Left lung (tissue), 10 donors: ENCODE data around the gene PPIG. TPM values are rescaled to one million over a fixed set of nuclear protein-coding genes. Genes with fewer than 3 reads are reported as not detected.
"Not testable (repeated sequence)": the region's sequence is repeated elsewhere in the genome, so short reads cannot be mapped to it uniquely, and the experiment has no call there.

Experiments used
- ATAC-seq: fragments of 200-7000 bp; cut with Tn5 transposase; one replicate; pipeline ENCODE4 v1.9.1; 2020; ENCODE audit warnings: moderate library complexity
- DNase-seq, 4 donors: peaks; one replicate each; pipeline ENCODE4 v3.0.0-alpha.2; 2013 to 2020
- H3K27ac ChIP-seq, 2 donors: fragments of 200-600 bp; sonication (generic) in 1 of 2; one replicate each; pipeline versions ENCODE4 v1.5.0 to v1.8.0; 2020 to 2021
- H3K27me3 ChIP-seq, 2 donors: fragments of 200-600 bp; sonication (generic) in 1 of 2; one replicate each; pipeline versions ENCODE4 v1.5.0 to v1.8.0; 2020 to 2021
- H3K36me3 ChIP-seq, 2 donors: fragments of 200-600 bp; sonication (generic) in 1 of 2; one replicate each; pipeline versions ENCODE4 v1.5.0 to v1.8.0; 2020 to 2021
- H3K4me1 ChIP-seq, 2 donors: fragments of 200-600 bp; one replicate each; pipeline ENCODE4 v1.8.0; 2021
- H3K4me3 ChIP-seq, 2 donors: fragments of 200-600 bp; sonication (generic) in 1 of 2; one replicate each; pipeline versions ENCODE4 v1.5.0 to v1.8.0; 2020 to 2021; ENCODE audit warnings: mild to moderate bottlenecking in 1 of 2
- H3K9me3 ChIP-seq, 2 donors: fragments of 200-600 bp; sonication (generic) in 1 of 2; one replicate each; pipeline versions ENCODE4 v1.5.0 to v1.8.0; 2020 to 2021
- intact Hi-C, 2 donors: fragments of 100-400 bp; cut with DNase I; formaldehyde crosslinking; loops; one replicate each; pipeline versions ENCODE4 v1.11.2 to v1.14.2; 2022
- polyA plus RNA-seq, 6 donors: library from polyadenylated mRNA; unstranded; fragments of 120-200 nt; gene quantifications; one replicate each; pipeline ENCODE4 v1.2.1, GENCODE V29; 2013; ENCODE audit not compliant: insufficient read length in 6 of 6
- total RNA-seq, 2 donors: library from RNA; stranded (reverse); fragmentation: NEBNext Ultra II Directional; extraction: Animal tissue kit (Norgen Biotek cat#: 25700); gene quantifications; one replicate each; pipeline ENCODE4 v1.2.1, GENCODE V29; 2021
- TF ChIP-seq, protein P1 (sequence below), 2 donors: fragments of 200-600 bp; sonication (generic) in 1 of 2; IDR thresholded peaks; one replicate each; pipeline versions ENCODE4 v1.5.0 to v1.8.0; 2021; ENCODE audit warnings: antibody characterized with exemption in 2 of 2
- donor health status: DM: no; HTN: yes; CAD: no.
- donor health status: DM: no; HTN: no; CAD: no.

Gene PPIG
- total and polyA plus RNA-seq, 8 donors: 40.8 to 102 (median 85.2) TPM

DNA sequence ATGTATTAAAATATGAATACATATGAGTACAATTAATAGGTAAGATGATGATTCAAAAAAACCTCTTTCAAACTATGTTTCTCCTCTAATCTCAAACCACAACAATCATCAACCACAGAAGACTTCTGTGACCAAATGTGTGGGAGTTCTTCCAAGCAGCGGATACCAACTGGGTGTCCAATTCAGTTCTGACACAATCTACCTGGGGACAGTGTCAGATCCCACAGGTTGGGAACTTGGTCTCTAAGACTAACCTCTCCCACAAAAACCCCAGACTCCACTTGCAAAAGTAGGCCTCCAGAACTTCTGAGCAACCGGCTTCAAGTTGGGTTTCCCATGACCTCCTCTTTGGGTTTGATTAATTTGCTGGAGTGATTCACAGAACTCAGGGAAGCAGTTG lies 37.4 kb upstream of the PPIG start:
- no peak for DNase-seq
- ATAC-seq: no peak
- Histone ChIP-seq H3K9me3 (no peaks in the 10 kb centered on the region), H3K4me1 (no peaks in the 10 kb centered on the region), H3K36me3 (peaks cover 0 to 38% of the 10 kb centered on the region in 2 donors), H3K27ac (no peak overlapping the region), H3K4me3 (no peak overlapping the region), H3K27me3 (no peaks in the 10 kb centered on the region)
- TF ChIP-seq, protein P1, sequence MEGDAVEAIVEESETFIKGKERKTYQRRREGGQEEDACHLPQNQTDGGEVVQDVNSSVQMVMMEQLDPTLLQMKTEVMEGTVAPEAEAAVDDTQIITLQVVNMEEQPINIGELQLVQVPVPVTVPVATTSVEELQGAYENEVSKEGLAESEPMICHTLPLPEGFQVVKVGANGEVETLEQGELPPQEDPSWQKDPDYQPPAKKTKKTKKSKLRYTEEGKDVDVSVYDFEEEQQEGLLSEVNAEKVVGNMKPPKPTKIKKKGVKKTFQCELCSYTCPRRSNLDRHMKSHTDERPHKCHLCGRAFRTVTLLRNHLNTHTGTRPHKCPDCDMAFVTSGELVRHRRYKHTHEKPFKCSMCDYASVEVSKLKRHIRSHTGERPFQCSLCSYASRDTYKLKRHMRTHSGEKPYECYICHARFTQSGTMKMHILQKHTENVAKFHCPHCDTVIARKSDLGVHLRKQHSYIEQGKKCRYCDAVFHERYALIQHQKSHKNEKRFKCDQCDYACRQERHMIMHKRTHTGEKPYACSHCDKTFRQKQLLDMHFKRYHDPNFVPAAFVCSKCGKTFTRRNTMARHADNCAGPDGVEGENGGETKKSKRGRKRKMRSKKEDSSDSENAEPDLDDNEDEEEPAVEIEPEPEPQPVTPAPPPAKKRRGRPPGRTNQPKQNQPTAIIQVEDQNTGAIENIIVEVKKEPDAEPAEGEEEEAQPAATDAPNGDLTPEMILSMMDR (IDR thresholded peaks at IDR 0.05): no peak
- intact Hi-C loops: no loop called here

DNA sequence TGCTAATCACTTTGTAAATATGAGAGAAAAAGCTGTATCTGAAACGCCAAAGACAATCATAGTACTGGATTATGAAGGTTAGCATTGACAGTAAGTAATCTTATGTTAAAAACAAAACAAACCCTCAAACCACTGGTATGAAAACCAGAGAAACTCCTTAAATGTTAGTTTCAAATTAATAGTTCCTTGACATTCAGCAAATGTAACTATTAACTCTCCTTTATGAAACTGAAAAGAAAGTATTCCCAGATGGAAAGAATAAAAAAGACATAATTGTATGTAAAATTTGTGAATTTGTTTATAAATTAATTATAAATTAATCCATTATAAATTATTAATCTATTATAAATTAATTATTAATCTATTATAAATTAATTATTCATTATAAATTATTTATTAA lies 22.8 kb upstream of the PPIG start:
- ATAC-seq: no peak
- TF ChIP-seq, protein P1 (IDR thresholded peaks at IDR 0.05): no peak
- Histone ChIP-seq H3K4me1 (no peaks in the 10 kb centered on the region), H3K27ac (no peak overlapping the region), H3K4me3 (no peak overlapping the region), H3K36me3 (peaks cover 0 to 37% of the 10 kb centered on the region in 2 donors), H3K9me3 (no peaks in the 10 kb centered on the region), H3K27me3 (no peaks in the 10 kb centered on the region)
- DNase-seq: no peak
- intact Hi-C loops: no loop called here

DNA sequence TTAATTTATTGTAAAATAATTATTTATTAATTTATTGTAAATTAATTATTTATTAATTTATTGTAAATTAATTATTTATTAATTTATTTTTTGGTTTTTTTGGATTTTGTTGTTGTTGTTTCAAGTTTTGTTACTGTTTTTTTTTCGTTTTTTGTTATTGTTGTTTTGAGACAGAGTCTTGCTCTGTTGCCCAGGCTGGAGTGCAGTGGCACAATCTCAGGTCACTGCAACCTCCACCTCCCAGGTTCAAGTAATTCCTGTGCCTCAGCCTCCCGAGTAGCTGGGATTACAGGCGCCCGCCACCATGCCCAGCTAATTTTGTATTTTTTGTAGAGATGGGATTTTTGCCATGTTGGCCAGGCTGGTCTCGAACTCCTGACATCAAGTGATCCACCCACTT lies 22.1 kb upstream of the PPIG start:
- intact Hi-C loops, H3K27me3 ChIP-seq, H3K4me1 ChIP-seq, DNase-seq, ATAC-seq, H3K9me3 ChIP-seq, H3K27ac ChIP-seq, H3K4me3 ChIP-seq: not testable (repeated sequence)
- peaks cover 0 to 37% of the 10 kb centered on the region in 2 donors for H3K36me3 ChIP-seq

DNA sequence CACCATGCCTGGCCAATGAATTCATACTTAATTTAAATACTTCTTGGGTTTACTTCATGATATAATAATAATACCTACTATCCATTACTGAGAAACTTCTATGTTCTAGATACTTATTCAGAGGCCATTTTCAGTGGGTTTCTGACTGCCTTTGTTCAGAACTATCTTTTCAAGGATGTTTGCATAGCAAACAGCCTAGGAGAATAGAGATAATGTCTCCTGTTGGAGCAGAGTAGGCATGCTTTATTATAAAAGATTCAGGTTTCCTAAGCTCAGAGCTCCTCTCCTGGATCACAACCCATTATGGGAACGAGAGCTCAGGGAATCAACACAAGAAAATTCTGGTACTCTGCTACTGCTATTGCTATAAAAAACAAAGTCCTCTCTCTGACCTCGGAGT lies 21.6 kb upstream of the PPIG start:
- Histone ChIP-seq H3K9me3 (no peaks in the 10 kb centered on the region), H3K27me3 (no peaks in the 10 kb centered on the region), H3K27ac (no peak overlapping the region), H3K36me3 (peaks cover 0 to 37% of the 10 kb centered on the region in 2 donors), H3K4me1 (no peaks in the 10 kb centered on the region), H3K4me3 (no peak overlapping the region)
- DNase-seq (no peak), ATAC-seq (no peak)
- intact Hi-C loops: no loop called here
- TF ChIP-seq, protein P1 (IDR thresholded peaks at IDR 0.05): no peak

DNA sequence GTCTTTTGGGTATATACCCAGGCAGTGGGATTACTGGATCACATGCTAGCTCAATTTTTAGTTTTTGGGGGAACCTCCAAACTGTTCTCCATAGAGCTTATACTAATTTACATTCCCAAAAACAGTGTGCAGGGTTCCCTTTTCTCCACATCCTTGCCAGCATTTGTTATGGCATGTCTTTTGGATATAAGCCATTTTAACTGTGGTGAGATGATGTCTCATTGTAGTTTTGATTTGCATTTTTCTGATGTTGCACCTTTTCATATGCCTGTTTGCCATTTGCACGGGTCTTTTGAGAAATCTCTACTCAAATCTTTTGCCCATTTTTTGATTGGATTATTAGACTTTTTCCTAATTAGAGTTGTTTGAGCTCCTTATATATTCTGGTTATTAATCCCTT lies 18.5 kb upstream of the PPIG start:
- intact Hi-C loops: no loop called here
- H3K4me3 ChIP-seq: no peak overlapping the region
- no peak overlapping the region for H3K27ac ChIP-seq
- ATAC-seq (no peak), DNase-seq (no peak)
- no peaks in the 10 kb centered on the region for H3K27me3 ChIP-seq
- TF ChIP-seq, protein P1 (IDR thresholded peaks at IDR 0.05): no peak
- H3K9me3 ChIP-seq: no peaks in the 10 kb centered on the region
- peaks cover 0 to 7% of the 10 kb centered on the region in 2 donors for H3K4me1 ChIP-seq
- peaks cover 0 to 22% of the 10 kb centered on the region in 2 donors for H3K36me3 ChIP-seq

DNA sequence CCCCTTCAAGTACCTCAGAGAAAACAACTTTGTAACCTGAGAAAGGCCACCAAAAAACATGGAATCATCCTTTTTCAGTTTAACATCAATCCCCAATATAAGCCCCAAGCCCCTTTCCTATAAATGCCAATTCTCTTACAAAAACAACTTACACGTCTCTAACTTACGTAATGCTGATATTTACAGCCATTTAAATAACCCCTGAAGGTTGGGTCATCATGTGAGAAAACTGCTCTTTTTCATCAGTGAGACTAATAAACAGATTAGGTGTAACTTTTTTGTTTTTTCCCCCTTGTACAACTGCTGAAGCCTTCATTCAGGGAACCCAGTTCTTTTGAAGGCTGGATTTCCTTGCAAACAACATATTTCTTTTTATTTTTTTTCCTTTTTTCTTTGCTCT lies 14.2 kb upstream of the PPIG start:
- Histone ChIP-seq H3K36me3 (peaks cover 0 to 18% of the 10 kb centered on the region in 2 donors), H3K4me1 (peaks cover 0 to 31% of the 10 kb centered on the region in 2 donors), H3K27ac (no peak overlapping the region), H3K27me3 (no peaks in the 10 kb centered on the region), H3K9me3 (no peaks in the 10 kb centered on the region), H3K4me3 (no peak overlapping the region)
- ATAC-seq (no peak), DNase-seq (no peak)
- intact Hi-C loops: no loop called here
- TF ChIP-seq, protein P1 (IDR thresholded peaks at IDR 0.05): no peak

DNA sequence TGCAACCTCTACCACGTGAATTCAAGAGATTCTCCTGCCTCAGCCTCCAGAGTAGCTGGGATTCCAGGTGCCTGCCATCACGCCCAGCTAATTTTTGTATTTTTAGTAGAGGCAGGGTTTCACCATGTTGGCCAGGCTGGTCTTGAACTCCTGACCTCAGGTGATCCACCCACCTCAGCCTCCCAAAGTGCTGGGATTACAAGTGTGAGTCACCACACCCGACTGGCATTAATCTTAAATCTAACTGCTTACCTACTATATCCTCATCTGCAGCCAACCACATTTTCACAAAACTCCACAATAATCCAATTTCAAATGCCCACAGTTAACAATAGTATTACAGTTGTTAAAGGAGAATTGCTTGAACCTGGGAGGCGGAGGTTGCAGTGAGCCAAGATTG lies 13.4 kb upstream of the PPIG start:
- H3K4me1 ChIP-seq: peaks cover 0 to 31% of the 10 kb centered on the region in 2 donors
- H3K36me3 ChIP-seq: peaks cover 0 to 18% of the 10 kb centered on the region in 2 donors
- H3K27me3 ChIP-seq, H3K9me3 ChIP-seq, ATAC-seq, H3K27ac ChIP-seq, H3K4me3 ChIP-seq, intact Hi-C loops, DNase-seq: not testable (repeated sequence)
